OCI-M2 (cell line): ENCODE results near the gene COL23A1.

Experiments used
- DNase-seq: peaks from one replicate; lab custom pipeline; 2025; ENCODE audit not compliant: unreplicated experiment; lab: John Stamatoyannopoulos, UW

The COL23A1 gene

GRCh38 chr5:178365501-178366440 lies 224.4 kb downstream of the COL23A1 start:
- DNase-seq = no peak

GRCh38 chr5:178364326-178364675 lies 225.9 kb downstream of the COL23A1 start:
- no peak for DNase-seq

- DNase-seq = no peak
Measured at GRCh38 chr5:178363501-178364325, 226.5 kb downstream of the COL23A1 start.

GRCh38 chr5:178361657-178362445 lies 228.3 kb downstream of the COL23A1 start:
- DNase-seq = no peak

- DNase-seq = no peak
Measured at GRCh38 chr5:178360926-178361235, 229.3 kb downstream of the COL23A1 start.

GRCh38 chr5:178360222-178360925 lies 229.8 kb downstream of the COL23A1 start:
- DNase-seq = no peak

- DNase-seq = no peak
Measured at GRCh38 chr5:178359738-178360137, 230.5 kb downstream of the COL23A1 start.

GRCh38 chr5:178357678-178358077 lies 232.5 kb downstream of the COL23A1 start:
- DNase-seq = no peak

- DNase-seq = no peak
Measured at GRCh38 chr5:178357121-178357521, 233.1 kb downstream of the COL23A1 start.

GRCh38 chr5:178356431-178356872 lies 233.7 kb downstream of the COL23A1 start:
- DNase-seq = no peak

- DNase-seq = no peak
Measured at GRCh38 chr5:178355671-178356070, 234.5 kb downstream of the COL23A1 start.

GRCh38 chr5:178353461-178353860 lies 236.7 kb downstream of the COL23A1 start:
- no peak for DNase-seq

- DNase-seq = no peak
Measured at GRCh38 chr5:178352035-178352349, 238.2 kb downstream of the COL23A1 start.

GRCh38 chr5:178351221-178352034 lies 238.8 kb downstream of the COL23A1 start:
- no peak for DNase-seq

GRCh38 chr5:178350361-178351220 lies 239.6 kb downstream of the COL23A1 start:
- no peak for DNase-seq

- DNase-seq = no peak
Measured at GRCh38 chr5:178349625-178350353, 240.4 kb downstream of the COL23A1 start.

GRCh38 chr5:178349075-178349511 lies 241.1 kb downstream of the COL23A1 start:
- no peak for DNase-seq

GRCh38 chr5:178348356-178349074 lies 241.7 kb downstream of the COL23A1 start:
- no peak for DNase-seq
